Stimulated activated CD8-positive, alpha-beta memory T cell treated with anti-CD3 and anti-CD28 coated beads, Interleukin-12 subunit alpha, Interleukin-12 subunit beta, amount 100 ng/mL, for 24 hours (primary cell): ENCODE data around the gene PLD6.
"Not testable (repeated sequence)": the region's sequence is repeated elsewhere in the genome, so short reads cannot be mapped to it uniquely, and the experiment has no call there.

ENCODE experiments used
- DNase-seq: peaks from one replicate; pipeline ENCODE4 v3.0.0-alpha.2; 2020; ENCODE audit errors: extremely low read depth

The PLD6 gene

GRCh38 chr17:17200831-17201230 lies 5.3 kb downstream of the PLD6 start:
- DNase-seq, result no peak

GRCh38 chr17:17200311-17200710 lies 5.8 kb downstream of the PLD6 start:
- no peak for DNase-seq

GRCh38 chr17:17198281-17198680 lies 7.9 kb downstream of the PLD6 start:
- DNase-seq, result no peak

- no peak for DNase-seq
These were observed 9.4 kb downstream of the PLD6 start for GRCh38 chr17:17196776-17197175.

GRCh38 chr17:17195466-17195865 lies 10.7 kb downstream of the PLD6 start:
- DNase-seq, result not testable (repeated sequence)

- DNase-seq, result no peak
These were observed 14.2 kb downstream of the PLD6 start for GRCh38 chr17:17191961-17192381.

- no peak for DNase-seq
These were observed 14.8 kb downstream of the PLD6 start for GRCh38 chr17:17191346-17191792.

GRCh38 chr17:17190188-17190587 lies 15.9 kb downstream of the PLD6 start:
- no peak for DNase-seq

- DNase-seq, result no peak
These were observed 16.6 kb downstream of the PLD6 start for GRCh38 chr17:17189559-17189958.

GRCh38 chr17:17188586-17188985 lies 17.5 kb downstream of the PLD6 start:
- no peak for DNase-seq

GRCh38 chr17:17186551-17187505 lies 19.3 kb downstream of the PLD6 start:
- no peak for DNase-seq

- DNase-seq, result no peak
These were observed 20.1 kb downstream of the PLD6 start for GRCh38 chr17:17186051-17186450.

GRCh38 chr17:17184985-17185757 lies 21.0 kb downstream of the PLD6 start:
- not testable (repeated sequence) for DNase-seq

- no peak for DNase-seq
These were observed 22.4 kb downstream of the PLD6 start for GRCh38 chr17:17183744-17184143.

GRCh38 chr17:17182598-17183136 lies 23.5 kb downstream of the PLD6 start:
- DNase-seq, result no peak

GRCh38 chr17:17181666-17182597 lies 24.2 kb downstream of the PLD6 start:
- no peak for DNase-seq

- DNase-seq, result no peak
These were observed 25.2 kb downstream of the PLD6 start for GRCh38 chr17:17180741-17181525.

- no peak for DNase-seq
These were observed 26.0 kb downstream of the PLD6 start for GRCh38 chr17:17180141-17180603.

- DNase-seq, result no peak
These were observed 26.7 kb downstream of the PLD6 start for GRCh38 chr17:17179371-17179827.

- no peak for DNase-seq
These were observed 29.0 kb downstream of the PLD6 start for GRCh38 chr17:17177176-17177575.
